Right ventricle myocardium superior (tissue), 1 donor: ENCODE results near the gene ITSN1. TPM values are rescaled to one million over a fixed set of nuclear protein-coding genes. Genes with fewer than 3 reads are reported as not detected.

ENCODE experiments used
- ATAC-seq: fragments of 200-7000 bp; cut with Tn5 transposase; one replicate; pipeline ENCODE4 v1.9.1; 2020; ENCODE audit warnings: mild to moderate bottlenecking; ENCODE audit not compliant: poor library complexity
- DNase-seq: peaks from one replicate; pipeline ENCODE4 v3.0.0-alpha.2; 2020
- intact Hi-C: fragments of 100-400 bp; cut with DNase I; formaldehyde crosslinking; loops from one replicate; pipeline ENCODE4 v1.11.2; 2022
- total RNA-seq: library from RNA; stranded (reverse); fragmentation: NEBNext Ultra II Directional; extraction: Animal tissue kit (Norgen Biotek cat#: 25700); gene quantifications from one replicate; pipeline ENCODE4 v1.2.1, GENCODE V29; 2021
- donor health status: DM: no; HTN: yes; CAD: no; lungs with severe emphysema.

ITSN1 gene
- total RNA-seq, 1 donor from 2014 or later = 41.8 TPM

DNA sequence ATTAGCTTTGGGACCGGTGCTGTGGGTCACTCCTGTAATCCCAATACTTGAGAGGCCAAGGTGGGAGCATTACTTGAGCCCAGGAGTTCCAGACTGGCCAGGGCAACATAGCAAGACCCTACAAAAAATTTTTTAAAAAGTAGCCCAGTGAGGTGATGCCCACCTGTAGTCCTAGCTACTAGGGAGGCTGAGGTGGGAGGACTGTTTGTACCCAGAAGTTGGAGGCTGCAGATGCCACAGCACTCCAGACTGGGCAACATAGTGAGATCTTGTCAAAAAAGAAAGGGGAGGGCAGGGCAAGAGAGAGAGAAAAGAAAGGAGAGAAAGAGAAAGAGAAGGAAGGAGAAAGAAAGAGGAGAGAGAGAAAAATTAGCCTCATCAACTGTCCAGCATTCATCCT lies 6.3 kb downstream of the ITSN1 start:
- intact Hi-C loops = no loop called here
- DNase-seq (no peak), ATAC-seq (no peak)

GRCh38 chr21:33650230-33650629 lies 7.9 kb downstream of the ITSN1 start:
- intact Hi-C loops = no loop called here
- DNase-seq = no peak
- no peak for ATAC-seq

DNA sequence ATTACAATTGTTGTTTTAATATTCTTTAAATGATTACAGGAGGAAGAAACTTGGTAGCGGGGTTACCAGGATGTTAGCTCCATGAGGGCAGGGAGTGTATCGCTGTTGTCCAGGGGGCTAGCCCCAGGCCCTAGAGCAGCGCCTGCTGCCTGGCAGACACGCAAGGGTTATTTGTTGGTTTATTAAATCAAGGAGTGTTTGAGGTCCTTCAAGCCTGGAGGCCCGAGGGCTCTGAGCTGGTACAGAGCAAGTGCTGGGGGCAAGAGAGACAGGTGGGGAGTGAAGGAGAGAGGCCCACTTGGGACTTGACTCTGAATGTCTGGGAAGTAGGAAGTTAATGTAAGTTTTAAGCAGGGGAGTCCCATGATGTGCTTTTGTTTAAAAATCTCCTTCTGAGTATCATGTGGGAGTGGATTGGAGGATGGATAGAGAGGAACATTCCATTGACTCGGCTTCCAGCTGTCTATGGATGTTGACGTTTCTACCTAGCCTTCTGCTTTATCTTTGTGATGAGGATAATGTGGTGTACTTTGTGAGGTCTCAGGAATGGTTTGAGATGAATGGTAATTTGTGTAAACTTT lies 8.7 kb downstream of the ITSN1 start:
- ATAC-seq (no peak), DNase-seq (no peak)
- intact Hi-C loops = no loop called here

GRCh38 chr21:33651965-33652680 lies 9.8 kb downstream of the ITSN1 start:
- peak; percentile 42 for ATAC-seq
- DNase-seq = no peak
- intact Hi-C loops = no loop called here

- DNase-seq (no peak), ATAC-seq (no peak)
- intact Hi-C loops = no loop called here
These were observed 12.1 kb downstream of the ITSN1 start for GRCh38 chr21:33654412-33654811.

GRCh38 chr21:33655588-33656221 lies 13.4 kb downstream of the ITSN1 start:
- no peak for ATAC-seq
- intact Hi-C loops = no loop called here
- DNase-seq = no peak

- intact Hi-C loops = no loop called here
- ATAC-seq (peak; percentile 45), DNase-seq (no peak)
These were observed 15.0 kb downstream of the ITSN1 start for GRCh38 chr21:33657124-33657820.

- intact Hi-C loops = no loop called here
These were observed 16.7 kb downstream of the ITSN1 start for GRCh38 chr21:33658919-33659567.

DNA sequence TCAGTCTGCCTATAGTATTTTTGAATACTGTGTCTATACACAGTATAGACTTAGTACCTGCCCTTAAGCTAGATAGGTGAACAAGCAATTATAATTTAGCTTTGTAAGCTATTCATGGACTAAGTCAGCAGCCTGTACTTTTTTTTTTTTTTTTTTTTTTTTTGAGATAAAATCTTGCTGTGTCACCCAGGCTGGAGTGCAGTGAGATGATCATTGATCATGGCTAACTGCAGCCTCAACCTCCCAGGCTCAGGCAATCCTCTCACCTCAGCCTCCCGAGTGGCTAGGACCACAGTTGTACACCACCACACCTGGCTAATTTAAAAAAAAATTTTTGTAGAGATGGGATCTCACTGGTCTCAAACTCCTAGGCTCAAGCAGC lies 17.3 kb downstream of the ITSN1 start:
- DNase-seq (no peak), ATAC-seq (no peak)
- intact Hi-C loops = no loop called here

More at GRCh38 chr21:33658919-33659567, 16.7 kb downstream of the ITSN1 start:
- DNase-seq (no peak), ATAC-seq (no peak)

GRCh38 chr21:33660406-33660805 lies 18.1 kb downstream of the ITSN1 start:
- intact Hi-C loops = no loop called here
- no peak for ATAC-seq
- DNase-seq = no peak

- no peak for DNase-seq
- intact Hi-C loops = no loop called here
- ATAC-seq = no peak
These were observed 18.8 kb downstream of the ITSN1 start for GRCh38 chr21:33661146-33661545.

DNA sequence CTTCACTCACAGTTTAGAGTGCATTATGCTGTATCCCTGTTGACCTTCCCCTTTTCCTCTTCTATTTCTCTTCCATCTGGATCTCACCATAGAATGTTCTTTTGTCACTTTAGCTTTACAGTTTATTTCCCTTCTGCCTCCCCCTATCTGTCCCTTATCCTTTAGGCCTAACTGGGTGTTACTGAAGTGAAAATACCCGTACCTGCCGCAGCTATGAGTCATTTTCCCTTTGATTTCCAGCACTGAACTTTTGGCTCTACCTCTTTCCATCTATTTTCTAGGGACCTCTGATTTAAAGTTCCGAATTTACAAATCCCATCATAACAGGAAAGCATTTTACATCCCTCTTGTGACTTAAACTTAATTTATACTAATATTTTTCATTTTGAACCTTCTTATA lies 19.7 kb downstream of the ITSN1 start:
- DNase-seq = no peak
- intact Hi-C loops = no loop called here
- no peak for ATAC-seq

DNA sequence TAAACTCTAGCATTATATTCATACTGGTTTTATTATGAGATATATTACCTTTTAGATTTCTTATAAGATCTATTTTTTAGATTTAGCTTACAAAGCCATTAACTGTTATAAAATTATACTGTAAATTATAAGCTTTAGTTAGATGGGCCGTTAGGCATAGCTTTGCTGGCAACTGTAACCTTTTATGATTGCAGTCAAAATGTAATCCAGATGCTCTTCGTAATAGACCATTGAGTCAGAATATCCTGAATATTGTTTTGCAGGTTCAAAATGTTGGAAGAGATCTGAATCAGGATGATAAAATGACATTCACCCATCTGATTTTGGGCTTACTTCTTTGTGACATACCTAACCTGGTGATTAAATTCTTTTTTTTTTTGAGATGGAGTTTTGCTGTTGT lies 20.9 kb downstream of the ITSN1 start:
- DNase-seq = no peak
- intact Hi-C loops = no loop called here
- ATAC-seq = no peak

GRCh38 chr21:33664135-33664534 lies 21.8 kb downstream of the ITSN1 start:
- intact Hi-C loops = no loop called here
- DNase-seq = no peak

GRCh38 chr21:33666153-33666552 lies 23.9 kb downstream of the ITSN1 start:
- no peak for DNase-seq
- ATAC-seq = no peak
- intact Hi-C loops = no loop called here

More at GRCh38 chr21:33664135-33664534, 21.8 kb downstream of the ITSN1 start:
- ATAC-seq = no peak

DNA sequence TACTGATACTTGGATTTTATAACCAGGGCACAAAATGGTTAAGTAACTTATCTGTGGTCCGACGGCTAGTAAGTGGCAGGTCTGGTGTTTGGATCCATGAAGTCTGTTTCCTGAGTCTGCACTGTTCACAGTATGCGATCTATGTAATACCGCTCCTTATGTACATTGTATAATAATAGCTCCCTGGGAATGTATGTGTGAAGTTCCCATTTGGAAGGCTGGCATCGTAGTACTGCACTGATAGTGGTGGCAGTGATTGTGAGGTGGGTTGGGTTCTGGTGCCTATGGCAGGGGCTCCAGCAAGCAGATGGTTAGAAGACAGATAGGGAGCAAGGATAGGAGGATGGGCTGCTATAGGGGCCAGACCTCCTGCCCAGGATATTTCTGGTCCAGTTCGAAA lies 25.3 kb downstream of the ITSN1 start:
- ATAC-seq = peak; percentile 10
- no peak for DNase-seq
- intact Hi-C loops = no loop called here

- intact Hi-C loops = no loop called here
- DNase-seq (no peak), ATAC-seq (peak; percentile 45)
These were observed 25.9 kb downstream of the ITSN1 start for GRCh38 chr21:33668180-33668579.

DNA sequence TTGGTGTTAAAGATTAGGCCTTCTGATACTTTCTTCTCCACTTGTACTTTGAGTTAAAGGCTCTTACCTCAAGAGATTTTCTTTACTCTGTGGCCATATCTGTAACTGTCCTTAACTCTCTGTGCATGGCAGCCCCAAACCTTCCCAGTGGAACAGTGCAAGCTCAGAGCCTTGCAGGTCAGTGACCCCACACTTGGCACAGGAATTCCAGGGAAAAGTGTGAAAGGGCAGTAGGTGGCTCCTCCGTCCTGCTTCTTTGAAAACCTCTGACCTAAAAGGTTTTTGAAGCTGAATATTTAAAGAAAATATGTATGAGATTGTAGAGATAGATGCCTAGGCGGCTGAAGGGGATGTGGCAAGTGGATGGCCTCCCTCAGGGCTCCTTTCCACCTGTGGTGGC lies 26.3 kb downstream of the ITSN1 start:
- ATAC-seq = no peak
- intact Hi-C loops = no loop called here
- DNase-seq = no peak
